T follicular helper cell (primary cell): ENCODE data around the gene SLC27A5.
A peak's percentile ranks its signal among the peaks of the same experiment; 100 is the strongest.
"Not testable (repeated sequence)": the region's sequence is repeated elsewhere in the genome, so short reads cannot be mapped to it uniquely, and the experiment has no call there.

Experiments
- DNase-seq: peaks from one replicate; pipeline ENCODE4 v3.0.0-alpha.2; 2020; ENCODE audit warnings: low read depth

Gene SLC27A5

DNA sequence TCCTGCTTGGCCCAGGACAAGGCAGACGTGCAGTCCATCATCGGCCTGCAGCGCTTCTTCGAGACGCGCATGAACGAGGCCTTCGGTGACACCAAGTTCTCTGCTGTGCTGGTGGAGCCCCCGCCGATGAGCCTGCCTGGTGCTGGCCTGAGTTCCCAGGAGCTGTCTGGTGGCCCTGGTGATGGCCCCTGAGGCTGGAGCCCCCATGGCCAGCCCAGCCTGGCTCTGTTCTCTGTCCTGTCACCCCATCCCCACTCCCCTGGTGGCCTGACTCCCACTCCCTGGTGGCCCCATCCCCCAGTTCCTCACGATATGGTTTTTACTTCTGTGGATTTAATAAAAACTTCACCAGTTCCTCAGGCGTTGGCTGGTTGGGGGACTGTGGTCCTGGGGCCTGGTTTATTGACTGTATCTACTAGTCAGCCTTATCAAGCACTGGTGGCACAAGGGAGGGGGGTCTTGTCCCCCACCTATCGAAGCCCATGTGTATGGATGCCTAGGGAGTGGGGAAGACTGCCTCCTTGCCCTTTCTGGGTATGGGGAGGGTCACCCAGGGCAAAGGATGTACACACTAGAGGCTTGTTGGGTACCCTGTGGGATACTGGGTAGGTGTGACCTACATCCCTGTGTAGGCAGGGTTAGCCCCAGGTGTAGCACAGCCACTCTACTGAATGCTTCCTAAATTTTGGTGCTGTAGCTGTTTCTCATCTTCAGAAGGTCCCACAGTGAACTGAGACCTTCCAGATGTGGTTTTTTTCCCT, 38.8 kb upstream of the SLC27A5 start:
- DNase-seq: no peak

DNA sequence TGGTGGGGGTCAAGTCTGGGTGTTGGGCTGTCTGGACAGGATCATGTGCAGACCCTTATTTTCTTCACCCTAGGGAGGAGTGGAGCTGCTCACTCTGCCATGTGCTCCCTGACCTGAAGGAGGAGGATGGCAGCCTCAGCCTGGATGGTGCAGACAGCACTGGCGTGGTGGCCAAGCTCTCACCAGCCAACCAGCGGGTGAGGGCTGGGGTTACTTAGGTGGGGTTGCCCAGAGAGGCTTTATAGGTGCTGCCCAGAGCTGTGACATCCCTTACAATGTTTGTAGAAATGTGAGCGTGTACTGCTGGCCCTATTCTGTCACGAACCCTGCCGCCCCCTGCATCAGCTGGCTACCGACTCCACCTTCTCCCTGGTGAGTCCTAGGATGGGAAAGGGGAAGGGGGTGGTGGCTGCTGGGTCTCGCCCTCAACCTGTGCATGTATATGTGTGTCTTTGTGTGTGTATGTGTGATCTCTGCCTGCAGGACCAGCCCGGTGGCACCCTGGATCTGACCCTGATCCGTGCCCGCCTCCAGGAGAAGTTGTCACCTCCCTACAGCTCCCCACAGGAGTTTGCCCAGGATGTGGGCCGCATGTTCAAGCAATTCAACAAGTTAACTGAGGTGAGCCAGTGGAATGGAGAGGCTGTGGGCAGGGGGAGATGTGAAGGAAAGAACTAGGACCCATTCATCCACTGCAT, 38.0 kb upstream of the SLC27A5 start:
- DNase-seq: no peak

DNA sequence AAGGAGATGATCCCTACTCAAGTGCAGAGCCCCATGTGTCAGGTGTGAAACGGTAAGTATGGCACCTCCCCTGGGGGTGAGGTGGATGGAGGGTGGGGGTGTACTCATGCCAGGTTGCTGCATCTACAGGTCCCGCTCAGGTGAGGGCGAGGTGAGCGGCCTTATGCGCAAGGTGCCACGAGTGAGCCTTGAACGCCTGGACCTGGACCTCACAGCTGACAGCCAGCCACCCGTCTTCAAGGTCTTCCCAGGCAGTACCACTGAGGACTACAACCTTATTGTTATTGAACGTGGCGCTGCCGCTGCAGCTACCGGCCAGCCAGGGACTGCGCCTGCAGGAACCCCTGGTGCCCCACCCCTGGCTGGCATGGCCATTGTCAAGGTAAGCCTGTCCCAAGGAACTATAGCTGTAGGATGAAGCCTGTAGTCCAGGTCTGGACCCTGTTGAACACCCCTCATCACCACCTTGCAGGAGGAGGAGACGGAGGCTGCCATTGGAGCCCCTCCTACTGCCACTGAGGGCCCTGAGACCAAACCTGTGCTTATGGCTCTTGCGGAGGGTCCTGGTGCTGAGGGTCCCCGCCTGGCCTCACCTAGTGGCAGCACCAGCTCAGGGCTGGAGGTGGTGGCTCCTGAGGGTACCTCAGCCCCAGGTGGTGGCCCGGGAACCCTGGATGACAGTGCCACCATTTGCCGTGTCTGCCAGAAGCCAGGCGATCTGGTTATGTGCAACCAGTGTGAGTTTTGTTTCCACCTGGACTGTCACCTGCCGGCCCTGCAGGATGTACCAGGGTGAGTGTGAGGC, 37.3 kb upstream of the SLC27A5 start:
- DNase-seq: no peak

DNA sequence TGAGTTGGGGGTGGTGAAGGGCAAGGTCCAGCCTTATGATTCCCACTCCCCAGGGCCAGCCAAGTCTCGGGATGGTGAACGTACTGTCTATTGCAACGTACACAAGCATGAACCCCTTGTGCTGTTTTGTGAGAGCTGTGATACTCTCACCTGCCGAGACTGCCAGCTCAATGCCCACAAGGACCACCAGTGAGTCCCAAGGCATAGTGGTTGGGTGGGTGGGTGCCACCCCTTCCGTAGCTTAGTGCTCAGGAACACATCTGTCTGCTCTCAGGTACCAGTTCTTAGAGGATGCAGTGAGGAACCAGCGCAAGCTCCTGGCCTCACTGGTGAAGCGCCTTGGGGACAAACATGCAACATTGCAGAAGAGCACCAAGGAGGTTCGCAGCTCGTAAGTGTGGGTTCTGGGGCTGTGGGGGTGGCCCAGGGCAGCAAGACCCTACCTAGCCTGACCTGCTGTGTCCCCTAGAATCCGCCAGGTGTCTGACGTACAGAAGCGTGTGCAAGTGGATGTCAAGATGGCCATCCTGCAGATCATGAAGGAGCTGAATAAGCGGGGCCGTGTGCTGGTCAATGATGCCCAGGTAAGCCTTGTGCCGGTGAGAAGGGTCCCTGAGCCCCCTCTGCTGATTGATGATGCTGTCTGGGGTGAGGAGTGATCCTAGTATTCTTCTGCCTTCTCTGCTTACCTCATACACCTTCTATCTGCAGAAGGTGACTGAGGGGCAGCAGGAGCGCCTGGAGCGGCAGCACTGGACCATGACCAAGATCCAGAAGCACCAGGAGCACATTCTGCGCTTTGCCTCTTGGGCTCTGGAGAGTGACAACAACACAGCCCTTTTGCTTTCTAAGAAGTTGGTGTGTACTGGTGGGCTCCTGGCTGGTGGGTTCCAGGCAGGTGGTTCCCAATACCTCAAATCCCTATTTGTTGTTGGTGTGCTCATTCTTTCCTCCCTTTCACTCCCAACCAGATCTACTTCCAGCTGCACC, 35.8 kb upstream of the SLC27A5 start:
- no peak for DNase-seq

DNA sequence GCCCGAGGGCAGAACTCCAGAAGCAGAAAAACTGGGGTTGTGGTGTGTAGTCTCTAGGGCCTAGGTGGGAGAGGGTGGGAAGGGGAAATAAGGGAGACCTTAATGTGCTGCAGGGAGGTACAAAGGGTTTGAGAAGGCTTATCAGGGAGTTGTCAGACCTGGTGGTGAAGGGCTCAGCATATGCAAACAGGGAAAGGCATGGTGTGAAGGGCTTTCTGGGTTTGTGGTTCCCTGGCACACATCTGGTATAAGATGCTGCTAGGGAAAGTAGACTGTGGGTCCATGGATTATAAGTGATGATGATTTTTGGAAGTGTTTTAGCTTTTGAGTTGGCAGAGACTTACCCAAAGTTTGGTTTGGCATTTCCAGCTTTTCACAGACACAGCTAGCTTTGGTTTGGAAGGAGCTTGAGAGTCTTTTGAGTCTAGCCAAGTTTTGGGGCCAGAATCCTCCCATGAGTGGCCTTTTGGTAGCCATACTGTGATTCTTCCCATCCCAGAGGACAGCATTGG, 34.3 kb upstream of the SLC27A5 start:
- no peak for DNase-seq

DNA sequence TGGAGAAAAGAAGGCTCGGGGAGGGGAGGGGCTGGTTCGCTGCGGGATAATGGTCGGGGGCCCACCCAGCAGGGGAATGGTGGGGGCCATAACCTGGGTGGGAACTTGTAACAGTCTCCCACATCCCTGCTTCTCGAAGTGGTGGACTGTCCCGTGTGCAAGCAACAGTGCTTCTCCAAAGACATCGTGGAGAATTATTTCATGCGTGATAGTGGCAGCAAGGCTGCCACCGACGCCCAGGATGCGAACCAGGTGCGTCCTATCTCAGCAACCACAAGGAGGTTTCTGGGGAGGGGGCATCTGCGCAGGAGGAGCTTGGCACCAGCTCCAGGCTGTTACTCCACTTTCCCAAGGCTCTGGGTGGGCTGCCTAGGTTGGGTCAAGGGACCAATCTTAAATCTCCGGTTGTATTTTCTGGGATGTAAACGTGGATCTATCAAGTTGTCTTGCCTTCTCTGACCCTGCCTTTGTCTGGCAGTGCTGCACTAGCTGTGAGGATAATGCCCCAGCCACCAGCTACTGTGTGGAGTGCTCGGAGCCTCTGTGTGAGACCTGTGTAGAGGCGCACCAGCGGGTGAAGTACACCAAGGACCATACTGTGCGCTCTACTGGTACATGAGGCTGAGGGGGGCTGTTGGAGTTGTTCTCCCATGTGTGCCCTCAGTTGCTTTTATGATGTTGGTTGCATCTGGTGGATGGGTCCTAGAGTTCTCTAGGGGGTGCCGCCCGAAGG, 33.7 kb upstream of the SLC27A5 start:
- DNase-seq: no peak

DNA sequence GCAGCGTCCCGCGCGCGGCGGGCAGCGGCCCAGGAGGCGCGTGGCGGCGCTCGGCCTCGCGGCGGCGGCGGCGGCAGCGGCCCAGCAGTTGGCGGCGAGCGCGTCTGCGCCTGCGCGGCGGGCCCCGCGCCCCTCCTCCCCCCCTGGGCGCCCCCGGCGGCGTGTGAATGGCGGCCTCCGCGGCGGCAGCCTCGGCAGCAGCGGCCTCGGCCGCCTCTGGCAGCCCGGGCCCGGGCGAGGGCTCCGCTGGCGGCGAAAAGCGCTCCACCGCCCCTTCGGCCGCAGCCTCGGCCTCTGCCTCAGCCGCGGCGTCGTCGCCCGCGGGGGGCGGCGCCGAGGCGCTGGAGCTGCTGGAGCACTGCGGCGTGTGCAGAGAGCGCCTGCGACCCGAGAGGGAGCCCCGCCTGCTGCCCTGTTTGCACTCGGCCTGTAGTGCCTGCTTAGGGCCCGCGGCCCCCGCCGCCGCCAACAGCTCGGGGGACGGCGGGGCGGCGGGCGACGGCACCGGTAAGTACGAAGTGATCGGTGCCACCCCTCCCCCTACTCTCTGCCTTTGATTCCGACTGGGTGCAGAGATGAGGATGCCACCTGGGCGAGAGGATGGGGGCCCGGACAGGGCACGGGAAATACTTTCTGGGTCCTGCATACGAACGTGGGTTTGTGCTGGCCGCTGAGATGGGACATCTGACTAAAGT, 32.9 kb upstream of the SLC27A5 start:
- DNase-seq: peak; percentile 69

DNA sequence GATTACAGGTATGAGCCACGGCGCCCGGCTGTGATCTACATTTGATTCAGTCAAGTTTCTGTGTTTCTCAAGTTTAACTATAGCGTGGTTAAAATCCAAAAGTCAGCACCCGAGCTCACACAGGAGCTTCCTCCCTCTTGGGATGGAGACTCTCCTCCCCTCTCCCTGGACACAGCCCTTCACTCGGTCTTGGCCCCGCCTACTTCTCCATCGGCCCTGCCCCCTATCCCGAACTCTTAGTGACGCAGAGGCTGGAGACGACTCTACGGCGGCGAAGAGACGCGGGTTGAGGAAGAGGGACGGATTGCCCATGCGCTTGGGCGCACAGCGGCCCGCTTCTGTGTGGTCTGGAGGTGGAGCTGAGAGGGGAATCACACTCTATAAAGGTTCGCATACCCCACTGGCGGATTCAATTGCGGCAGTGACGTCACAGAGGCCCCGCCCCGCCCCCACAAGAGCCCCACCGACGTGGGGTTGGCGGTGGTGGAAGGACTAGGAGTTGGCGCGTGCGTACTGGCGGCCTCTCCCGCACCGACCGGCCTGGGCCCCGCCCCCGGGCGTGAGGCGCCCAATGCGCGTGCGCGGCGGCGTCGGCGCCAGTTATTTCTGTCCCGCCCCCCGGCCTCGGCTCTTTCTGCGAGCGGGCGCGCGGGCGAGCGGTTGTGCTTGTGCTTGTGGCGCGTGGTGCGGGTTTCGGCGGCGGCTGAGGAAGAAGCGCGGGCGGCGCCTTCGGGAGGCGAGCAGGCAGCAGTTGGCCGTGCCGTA, 32.2 kb upstream of the SLC27A5 start, which contains the start of gene TRIM28:
Gene TRIM28, plus strand, starts transcription at position 239 of the 765 bp plus-strand sequence. CDS start 694 bp downstream, outside the sequence.
- DNase-seq: peak; percentile 100

DNA sequence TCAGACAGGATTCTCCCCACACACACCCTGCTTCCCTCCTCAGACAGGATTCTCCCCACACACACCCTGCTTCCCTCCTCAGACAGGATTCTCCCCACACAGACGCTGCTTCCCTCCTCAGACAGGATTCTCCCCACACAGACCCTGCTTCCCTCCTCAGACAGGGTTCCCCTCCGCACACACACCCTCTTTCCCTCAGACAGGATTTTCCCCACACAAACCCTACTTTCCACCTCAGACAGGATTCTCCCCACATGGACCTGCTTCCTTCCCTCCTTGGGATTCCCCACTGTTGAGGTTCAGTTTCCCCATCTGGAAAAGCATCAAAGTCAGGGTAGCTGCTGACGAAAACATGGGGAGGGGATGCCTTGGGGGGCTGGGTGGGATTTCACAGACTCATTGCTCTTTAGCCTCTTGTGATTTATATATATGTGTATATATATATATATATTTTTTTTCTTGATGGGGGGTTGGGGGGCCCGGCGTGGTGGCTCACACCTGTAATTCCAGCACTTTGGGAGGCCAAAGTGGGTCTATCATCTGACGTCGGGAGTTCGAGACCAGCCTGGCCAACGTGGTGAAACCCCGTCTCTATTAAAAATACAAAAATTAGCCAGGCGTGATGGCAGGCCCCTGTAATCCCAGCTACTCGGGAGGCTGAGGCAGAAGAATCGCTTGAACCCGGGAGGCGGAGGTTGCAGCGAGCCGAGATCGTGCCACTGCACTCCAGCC, 31.0 kb upstream of the SLC27A5 start:
- DNase-seq: not testable (repeated sequence)

DNA sequence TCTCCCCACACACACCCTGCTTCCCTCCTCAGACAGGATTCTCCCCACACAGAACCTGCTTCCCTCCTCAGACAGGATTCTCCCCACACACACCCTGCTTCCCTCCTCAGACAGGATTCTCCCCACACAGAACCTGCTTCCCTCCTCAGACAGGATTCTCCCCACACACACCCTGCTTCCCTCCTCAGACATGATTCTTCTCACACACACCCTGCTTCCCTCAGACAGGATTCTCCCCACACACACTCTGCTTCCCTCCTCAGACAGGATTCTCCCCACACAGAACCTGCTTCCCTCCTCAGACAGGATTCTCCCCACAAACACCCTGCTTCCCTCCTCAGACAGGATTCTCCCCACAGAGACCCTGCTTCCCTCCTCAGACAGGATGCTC, 27.4 kb upstream of the SLC27A5 start:
- DNase-seq: not testable (repeated sequence)

DNA sequence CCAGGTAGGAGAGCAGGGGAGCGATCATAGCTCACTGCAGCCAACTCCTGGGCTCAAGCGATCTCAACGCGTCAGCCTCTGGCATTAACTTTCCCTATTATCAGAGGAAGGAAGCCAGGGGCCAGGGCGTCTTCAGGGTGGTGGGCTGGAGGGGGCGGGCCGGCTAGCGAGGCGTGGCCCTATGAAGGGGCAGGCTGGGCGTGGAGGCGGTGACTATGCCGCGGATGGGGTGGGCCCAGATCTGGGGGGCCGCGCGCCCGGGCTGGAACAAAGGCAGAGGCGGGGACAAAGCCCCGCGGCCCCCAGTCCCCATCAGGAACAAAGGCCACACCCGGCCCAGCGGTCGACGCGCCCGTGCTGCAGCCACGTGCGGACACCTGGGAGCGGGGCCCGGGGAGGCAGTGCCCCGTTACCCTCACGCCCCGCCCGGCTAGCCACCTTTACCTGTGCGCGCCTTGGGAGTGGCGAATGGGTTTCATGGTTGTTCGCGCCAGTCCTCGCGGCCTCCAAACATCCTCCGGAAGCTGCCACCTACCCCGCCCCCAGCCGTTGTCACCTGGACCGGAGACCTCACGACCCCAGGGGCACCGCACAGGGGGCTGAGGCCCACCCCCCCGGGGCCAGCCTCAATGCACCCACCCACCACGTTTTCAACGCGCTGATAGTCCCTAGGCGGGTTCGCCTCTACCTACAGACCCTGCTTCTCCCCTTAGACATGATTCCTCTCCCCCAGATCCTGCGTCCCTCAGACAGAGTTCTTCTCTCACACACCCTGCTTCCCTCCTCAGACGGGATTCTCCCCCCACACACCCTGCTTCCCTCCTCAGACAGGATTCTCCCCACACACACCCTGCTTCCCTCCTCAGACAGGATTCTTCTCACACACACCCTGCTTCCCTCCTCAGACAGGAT, 26.7 kb upstream of the SLC27A5 start:
- DNase-seq: no peak

DNA sequence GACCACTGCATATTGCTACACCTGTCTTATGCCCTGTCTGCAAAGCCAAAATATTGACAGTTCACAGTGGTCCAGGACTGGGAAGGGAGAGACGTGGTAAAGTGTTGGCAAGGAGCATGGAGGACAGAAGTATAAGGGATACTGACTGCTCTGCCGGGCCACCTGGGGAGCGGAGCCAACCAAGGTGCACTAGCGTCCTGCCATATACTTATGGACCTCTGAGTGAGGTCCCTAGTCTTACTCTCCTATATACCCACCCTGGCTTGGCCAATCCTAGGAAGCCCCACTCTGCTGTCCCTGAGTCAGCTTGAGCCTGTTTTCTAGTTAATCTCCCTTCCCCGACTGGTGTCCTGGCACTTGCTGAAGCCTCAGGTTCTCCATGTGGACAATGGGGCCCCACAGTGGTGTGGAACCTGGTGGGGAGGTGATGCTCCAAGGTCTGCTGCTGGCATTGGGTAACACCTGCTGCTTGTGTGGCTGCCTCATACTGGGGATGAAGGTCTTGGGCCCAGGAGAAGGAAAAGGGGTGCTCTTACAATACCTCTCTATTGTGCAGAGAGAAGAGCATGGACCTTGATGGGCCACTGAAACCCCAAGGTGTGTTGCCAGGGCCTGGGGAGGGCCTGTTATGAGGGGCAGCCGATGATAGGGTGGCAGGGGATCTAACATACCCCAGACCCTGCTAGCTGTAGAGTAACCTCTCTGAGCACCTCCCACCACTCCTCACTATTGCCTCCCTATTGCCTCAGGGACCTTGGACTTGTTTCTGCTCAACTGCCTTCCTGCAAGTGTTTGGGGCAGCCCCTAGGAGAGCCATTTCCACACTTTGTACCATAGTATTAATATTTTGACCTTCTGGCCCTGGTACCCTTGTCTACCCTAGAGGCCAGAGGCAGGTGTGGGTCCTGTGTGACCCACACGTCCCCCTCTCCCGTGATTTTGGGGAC, 25.3 kb upstream of the SLC27A5 start:
- no peak for DNase-seq

DNA sequence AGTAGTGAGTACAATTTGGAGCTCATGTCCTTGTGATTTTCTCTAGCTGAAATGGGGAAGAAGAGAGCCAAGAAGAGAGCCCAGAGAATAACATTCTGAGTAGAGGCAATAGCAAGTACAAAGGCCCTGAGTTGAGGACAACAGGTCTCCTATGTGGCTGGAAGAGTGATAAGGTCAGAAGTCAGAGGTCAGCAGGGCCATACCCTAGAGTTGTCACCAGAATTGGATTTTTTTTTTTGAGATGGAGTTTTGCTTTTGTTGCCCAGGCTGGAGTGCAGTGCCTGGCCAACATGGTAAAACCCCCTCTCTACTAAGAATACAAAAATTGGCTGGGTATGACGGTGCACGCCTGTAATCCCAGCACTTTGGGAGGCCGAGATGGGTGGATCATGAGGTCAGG, 24.1 kb upstream of the SLC27A5 start:
- DNase-seq: no peak

DNA sequence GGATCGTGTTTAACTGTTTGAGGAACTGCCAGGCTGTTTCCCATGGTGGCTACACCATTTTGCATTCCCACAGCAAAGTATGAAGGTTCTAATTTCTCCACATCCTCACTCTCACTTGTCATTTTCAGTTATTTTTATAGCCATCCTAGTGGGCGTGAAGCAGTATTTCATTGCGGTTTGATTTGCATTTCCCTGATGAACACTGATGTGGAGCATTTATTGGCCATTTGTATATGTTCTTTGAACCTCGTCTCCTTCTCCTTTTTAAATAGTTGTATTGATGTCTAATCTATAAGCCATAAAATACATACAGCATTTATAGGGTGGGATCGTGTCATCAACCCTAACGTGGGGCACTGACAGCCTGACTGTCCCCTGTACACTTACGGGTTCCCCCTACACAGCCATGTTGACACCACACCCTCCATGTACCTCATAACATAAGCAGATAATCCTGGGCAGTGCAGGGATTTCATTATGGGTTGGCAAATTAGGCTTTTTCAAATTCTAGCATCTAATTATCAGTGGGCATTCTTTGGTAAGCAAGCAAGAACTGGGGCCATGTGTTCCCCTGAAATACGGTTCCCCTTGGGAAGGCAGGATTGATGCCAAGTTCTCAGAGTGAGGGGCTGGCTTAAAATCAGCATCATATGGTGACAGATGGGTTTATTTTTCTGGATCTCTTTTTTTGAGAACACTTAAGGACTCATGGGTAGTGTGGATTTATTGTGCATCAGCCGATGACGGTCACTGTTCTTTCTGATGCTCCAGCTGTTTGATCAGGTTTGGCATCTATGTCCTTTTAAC, 19.4 kb upstream of the SLC27A5 start:
- no peak for DNase-seq

DNA sequence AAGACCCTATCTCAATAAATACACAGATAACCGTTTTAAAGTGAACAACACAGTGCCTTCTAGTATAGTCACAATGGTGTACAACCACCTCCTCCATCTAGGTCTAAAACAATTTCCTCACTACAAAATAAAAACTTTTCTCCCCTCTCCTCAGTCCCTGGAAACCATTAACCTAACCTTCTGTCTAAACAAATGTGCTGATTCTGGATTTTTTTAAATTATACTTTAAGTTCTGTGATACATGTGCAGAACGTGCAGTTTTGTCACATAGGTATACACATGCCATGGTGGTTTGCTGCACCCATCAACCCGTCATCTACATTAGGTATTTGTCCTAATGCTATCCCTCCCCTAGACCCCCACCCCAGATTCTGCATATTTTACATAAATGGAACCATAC, 17.6 kb upstream of the SLC27A5 start:
- DNase-seq: no peak
